Ishikawa (cell line): ENCODE measurements around the gene CDH20.

Experiments
- CEBPB ChIP-seq: IDR thresholded peaks from 2 replicates; pipeline ENCODE4 v1.6.1; 2012
- CREB1 ChIP-seq: IDR thresholded peaks from 2 replicates; pipeline ENCODE4 v1.6.1; 2012; ENCODE audit warnings: low read depth
- EGR1 ChIP-seq: IDR thresholded peaks from 2 replicates; pipeline ENCODE4 v1.6.1; 2012
- EP300 ChIP-seq: IDR thresholded peaks from 2 replicates; pipeline ENCODE4 v1.6.1; 2012; ENCODE audit warnings: borderline replicate concordance
- FOXM1 ChIP-seq: IDR thresholded peaks from 2 replicates; pipeline ENCODE4 v1.6.1; 2012; ENCODE audit warnings: low read depth, borderline replicate concordance
- MAX ChIP-seq: IDR thresholded peaks from 2 replicates; pipeline ENCODE4 v1.6.1; 2012
- NFIC ChIP-seq: IDR thresholded peaks from 2 replicates; pipeline ENCODE4 v1.6.1; 2012
- RAD21 ChIP-seq: IDR thresholded peaks from 2 replicates; pipeline ENCODE4 v1.6.1; 2012; ENCODE audit warnings: low read depth
- REST ChIP-seq: IDR thresholded peaks from 2 replicates; pipeline ENCODE4 v1.6.1; 2012; ENCODE audit warnings: low read depth, mild to moderate bottlenecking
- TAF1 ChIP-seq: IDR thresholded peaks from 2 replicates; pipeline ENCODE4 v1.6.1; 2012; ENCODE audit warnings: low read depth, mild to moderate bottlenecking
- TCF12 ChIP-seq: IDR thresholded peaks from 2 replicates; pipeline ENCODE4 v1.6.1; 2012; ENCODE audit warnings: low read depth
- TEAD4 ChIP-seq: IDR thresholded peaks from 2 replicates; pipeline ENCODE4 v1.6.1; 2012
- USF1 ChIP-seq: IDR thresholded peaks from 2 replicates; pipeline ENCODE4 v1.6.1; 2012
- YY1 ChIP-seq: IDR thresholded peaks from 2 replicates; pipeline ENCODE4 v1.6.1; 2012; ENCODE audit warnings: low read depth
- ZBTB7A ChIP-seq: IDR thresholded peaks from 2 replicates; pipeline ENCODE4 v1.6.1; 2012; ENCODE audit warnings: low read depth

CDH20 gene

GRCh38 chr18:61502472-61502871 lies 169.2 kb downstream of the CDH20 start:
- TF ChIP-seq RAD21, result peak; percentile 72
- no peak for TF ChIP-seq YY1
- no peak for TF ChIP-seq TEAD4

- TF ChIP-seq RAD21 (no peak), EGR1 (no peak), FOXM1 (no peak), USF1 (no peak), NFIC (no peak), MAX (no peak)
These were observed 170.5 kb downstream of the CDH20 start for GRCh38 chr18:61503688-61504087.

GRCh38 chr18:61528961-61529360 lies 195.7 kb downstream of the CDH20 start:
- TF ChIP-seq TEAD4, result peak; percentile 69
- no peak for TF ChIP-seq YY1
- TF ChIP-seq MAX, result no peak
- no peak for TF ChIP-seq REST
- TF ChIP-seq NFIC, result peak; percentile 45
- TF ChIP-seq RAD21, result no peak
- no peak for TF ChIP-seq CREB1
- TF ChIP-seq EGR1, result no peak
- TF ChIP-seq TAF1, result no peak
- TF ChIP-seq CEBPB, result no peak
- no peak for TF ChIP-seq USF1
- TF ChIP-seq FOXM1, result no peak
- TF ChIP-seq EP300, result no peak
- TF ChIP-seq TCF12, result 0 out of 2 replicates have a peak, but pooled peaks have one; percentile 28
- TF ChIP-seq ZBTB7A, result no peak

- TF ChIP-seq TEAD4 (no peak), NFIC (no peak), CEBPB (no peak), REST (no peak), MAX (no peak), EGR1 (no peak), TCF12 (no peak), YY1 (no peak), RAD21 (no peak), TAF1 (no peak), ZBTB7A (no peak), USF1 (no peak), EP300 (no peak), CREB1 (no peak), FOXM1 (no peak)
These were observed 197.5 kb downstream of the CDH20 start for GRCh38 chr18:61530681-61531080.

- TF ChIP-seq NFIC, result no peak
- TF ChIP-seq TAF1, result no peak
- no peak for TF ChIP-seq REST
- TF ChIP-seq FOXM1, result no peak
- no peak for TF ChIP-seq RAD21
- TF ChIP-seq MAX, result no peak
- TF ChIP-seq USF1, result no peak
- TF ChIP-seq EGR1, result no peak
- no peak for TF ChIP-seq TEAD4
- TF ChIP-seq TCF12, result no peak
- no peak for TF ChIP-seq ZBTB7A
- no peak for TF ChIP-seq CEBPB
- TF ChIP-seq EP300, result no peak
- TF ChIP-seq CREB1, result no peak
- no peak for TF ChIP-seq YY1
These were observed 198.0 kb downstream of the CDH20 start for GRCh38 chr18:61531182-61531581.
